ENCODE data around the gene SNRPE.

- TF ChIP-seq CTCF (conservative IDR thresholded peaks at IDR 0.05; ENCODE audit: low read depth, low read length) (no peak), EZH2 (IDR thresholded peaks at IDR 0.05; ENCODE audit: borderline replicate concordance, low read depth, low read length, poor library complexity, severe bottlenecking) (no peak)
Measured at GRCh38 chr1:203899869-203900714, 38.7 kb downstream of the SNRPE start.
